Activated CD4-positive, alpha-beta T cell treated with anti-CD3 and anti-CD28 coated beads, Interleukin-2, Interleukin-6, amounts not matched to agents 100 ng/mL and 50 ng/mL, durations not matched to agents 16 hours and 8 hours (primary cell): Measurements from ENCODE around the gene ADAMTS12.

Source experiments
- DNase-seq: peaks from one replicate; pipeline ENCODE4 v3.0.0-alpha.2; 2020

ADAMTS12 gene

DNA sequence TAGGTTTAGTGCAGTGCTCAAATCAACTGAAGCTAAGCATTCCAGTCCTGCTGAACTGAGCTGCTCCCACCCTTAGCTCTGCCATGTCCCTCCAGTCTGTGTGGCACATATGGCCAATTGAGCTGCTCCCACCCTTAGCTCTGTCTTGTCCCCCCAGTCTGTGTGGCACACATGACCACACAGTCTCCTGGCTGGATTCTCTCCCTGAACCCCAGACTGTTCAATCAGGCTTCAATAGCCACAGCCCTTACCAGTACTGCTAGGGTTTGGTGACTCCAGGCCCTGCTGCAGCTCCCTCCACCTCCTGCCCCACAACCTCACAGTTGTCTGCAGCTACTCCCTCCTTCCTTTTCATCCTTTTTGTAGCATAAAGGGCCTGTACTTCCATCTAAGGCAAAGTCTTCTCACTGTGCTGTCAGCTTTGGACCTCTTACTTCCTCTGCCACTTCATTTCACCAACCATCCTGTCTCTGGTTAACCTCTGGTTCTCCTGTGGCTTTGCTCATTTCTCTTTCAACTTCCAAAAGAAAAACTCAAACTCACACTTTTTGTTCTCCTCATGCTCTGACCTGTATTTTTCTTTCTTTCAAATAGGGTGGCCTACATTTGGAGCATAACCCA lies 50.8 kb downstream of the ADAMTS12 start:
- peak; percentile 62 for DNase-seq

DNA sequence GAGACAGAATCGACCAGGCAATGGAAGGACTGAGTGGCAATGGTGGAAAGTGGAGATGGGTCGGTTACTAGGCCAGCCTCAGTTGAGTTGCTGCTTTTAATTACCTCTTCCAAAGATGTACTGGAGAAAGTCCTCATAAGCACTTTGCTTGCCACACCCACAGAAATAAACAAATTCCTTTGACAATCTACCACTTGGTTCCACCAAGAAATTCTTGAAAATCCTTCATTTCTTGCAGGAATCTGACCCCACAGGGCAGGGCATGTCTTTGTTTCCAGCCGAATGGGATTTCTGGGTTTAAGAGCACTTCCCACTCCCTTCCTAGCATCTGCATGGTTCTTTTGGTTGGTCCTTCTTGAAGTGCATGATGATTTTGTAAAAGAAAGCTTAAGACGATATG lies 54.5 kb downstream of the ADAMTS12 start:
- no peak for DNase-seq

DNA sequence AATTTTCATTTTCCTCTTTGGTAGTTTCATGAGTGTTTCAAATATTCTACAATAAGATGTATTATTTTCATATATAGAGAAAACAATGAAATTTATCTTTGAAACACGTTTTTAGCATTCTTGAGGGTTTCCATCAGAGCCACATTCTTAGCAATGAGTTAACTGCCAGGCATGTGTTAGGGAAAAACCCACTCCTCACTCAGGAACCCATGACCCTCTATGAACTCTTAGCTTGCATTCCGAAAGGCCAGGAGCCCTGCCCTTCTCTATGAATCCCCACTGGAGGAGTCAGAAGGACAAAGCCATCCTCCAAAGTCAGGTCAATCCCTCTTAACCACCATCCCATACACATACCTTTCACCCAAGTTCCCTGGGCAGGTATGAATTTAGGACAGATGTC lies 57.5 kb downstream of the ADAMTS12 start:
- no peak for DNase-seq

DNA sequence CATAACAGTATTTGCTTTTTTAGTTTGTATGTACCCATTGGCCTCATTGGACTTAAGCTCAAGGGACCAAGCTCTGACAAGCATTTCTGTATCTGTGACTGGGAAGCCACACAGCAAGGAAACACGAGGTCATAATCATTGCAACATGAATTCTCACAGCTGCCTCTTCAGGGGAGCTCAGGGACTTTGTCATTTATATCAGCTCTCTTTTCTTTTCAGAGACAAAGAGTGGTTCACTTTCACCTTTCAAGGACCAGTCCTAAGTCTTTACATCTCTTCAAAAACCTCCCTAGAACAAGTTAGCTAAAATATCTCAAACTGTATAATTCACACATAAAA lies 58.6 kb downstream of the ADAMTS12 start:
- DNase-seq: no peak

DNA sequence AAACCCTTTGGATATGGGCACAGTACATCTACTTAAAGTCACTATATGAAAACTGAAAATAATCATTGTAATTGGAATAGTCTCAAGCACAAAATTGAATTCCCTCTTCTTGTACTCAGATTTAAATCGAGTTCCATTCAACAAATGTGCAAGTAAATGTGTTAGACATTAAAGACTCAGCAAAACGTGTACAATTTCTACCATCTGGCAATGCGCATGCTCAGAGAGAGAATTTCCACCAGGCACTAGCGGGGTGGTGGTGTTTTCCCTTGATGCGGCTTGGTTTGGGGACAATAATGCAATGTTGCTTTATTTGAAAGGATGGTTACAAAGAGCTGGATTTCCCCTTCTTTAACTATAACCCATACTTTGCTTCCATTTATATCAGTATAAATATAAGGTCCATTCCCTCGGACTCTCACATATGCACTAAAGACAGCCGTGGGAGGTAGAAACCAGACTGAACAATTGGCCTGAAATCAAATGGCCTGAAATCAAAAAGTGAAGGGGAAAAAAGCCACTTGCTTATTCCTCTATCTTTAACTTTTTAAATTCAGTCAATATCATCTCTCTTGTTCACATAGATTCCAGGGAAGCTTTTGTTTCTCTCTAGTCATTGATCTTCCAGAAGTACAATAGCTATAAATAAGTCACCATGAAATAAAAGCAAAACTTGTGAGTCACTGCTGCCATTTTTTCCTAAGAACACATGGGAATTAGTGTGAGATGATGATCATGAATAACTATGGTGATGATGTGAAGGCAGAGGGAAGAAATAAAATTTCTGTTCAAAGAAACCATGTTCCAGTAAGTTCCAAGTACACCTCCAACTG lies 59.2 kb downstream of the ADAMTS12 start:
- no peak for DNase-seq

DNA sequence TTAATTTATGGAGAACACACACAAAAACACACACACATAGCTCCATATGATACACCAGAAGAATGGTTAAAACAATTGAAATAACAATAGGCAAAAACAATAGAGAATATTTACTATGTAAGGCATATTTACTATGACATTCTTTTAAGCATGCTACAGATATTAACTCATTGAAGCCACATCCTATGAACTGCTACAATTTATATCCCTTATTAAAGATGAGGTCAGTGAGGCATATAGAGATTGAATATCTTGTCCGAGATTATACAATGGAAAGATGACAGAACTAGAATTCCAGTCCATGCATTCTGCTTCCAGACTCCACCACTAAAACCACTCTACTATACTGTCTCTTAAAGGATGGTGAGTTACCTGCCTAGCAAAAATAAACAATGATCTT lies 60.7 kb downstream of the ADAMTS12 start:
- no peak for DNase-seq

DNA sequence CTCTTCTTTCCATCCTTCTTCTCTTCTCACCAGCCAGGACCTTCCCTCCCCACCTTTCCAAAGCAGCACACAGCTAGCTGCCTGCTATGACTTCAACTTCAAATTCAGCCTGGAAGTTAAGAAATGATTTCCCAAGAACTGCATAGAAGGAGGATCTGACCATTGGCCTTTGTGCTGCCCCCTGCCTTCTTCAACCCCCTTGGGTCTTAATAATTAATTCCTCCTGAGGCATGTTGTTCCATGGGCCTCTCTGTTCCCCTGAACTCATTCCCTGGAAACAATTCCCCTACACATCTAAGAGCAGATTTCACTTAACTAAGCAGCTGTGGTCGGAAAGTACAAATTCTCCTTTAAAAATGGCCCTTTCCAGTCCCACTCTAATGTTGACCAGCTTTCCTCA lies 62.4 kb downstream of the ADAMTS12 start:
- DNase-seq: no peak

DNA sequence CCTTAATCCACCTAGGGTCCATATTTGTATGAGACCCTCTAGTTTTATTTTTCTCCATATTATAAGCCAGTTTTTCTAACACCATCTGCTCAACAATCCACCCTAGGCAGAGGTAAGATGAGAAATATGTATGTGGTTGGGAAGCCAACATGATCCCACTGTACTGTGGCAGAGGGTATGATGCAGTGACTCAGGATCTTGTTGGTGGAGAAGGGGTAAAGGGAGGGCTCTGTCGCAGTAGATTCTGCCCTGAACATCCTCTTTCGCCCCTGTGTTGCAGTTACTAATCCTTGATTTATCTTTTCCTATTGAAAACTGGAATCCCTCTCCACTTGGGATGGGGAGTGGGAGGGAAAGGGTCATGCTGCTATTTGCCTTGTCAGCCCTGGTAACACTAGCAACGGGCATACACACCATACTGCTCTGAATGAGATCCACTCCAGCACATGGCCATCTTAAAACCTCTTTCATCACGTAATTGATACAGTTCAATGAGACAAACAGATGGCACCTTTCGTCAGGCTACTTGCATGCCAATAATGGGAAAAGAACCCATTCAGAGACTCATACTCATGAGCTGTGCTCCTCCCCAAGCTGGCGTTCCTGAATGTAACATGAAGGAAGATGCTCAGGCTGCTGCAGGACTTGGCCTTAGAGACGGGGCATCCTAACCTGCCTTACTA lies 63.0 kb downstream of the ADAMTS12 start:
- DNase-seq: no peak

DNA sequence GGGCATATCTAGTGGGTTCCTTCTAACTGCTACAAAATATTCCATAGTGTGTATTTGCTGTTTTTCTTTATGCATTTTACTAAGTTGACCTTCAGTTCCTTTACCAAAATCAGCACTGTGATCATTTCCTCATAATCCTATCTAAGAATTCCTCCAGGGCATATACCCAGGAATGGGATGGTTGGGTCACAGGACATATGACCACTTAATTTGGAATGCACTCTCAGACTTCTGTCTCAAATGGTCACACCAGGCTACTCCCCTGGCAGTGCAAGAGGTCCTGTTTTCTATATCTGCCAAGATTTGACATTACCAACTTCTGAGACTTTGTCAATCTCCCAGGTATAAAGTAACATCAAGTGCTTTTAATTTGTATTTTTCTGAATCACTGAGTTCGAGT lies 63.9 kb downstream of the ADAMTS12 start:
- DNase-seq: no peak

DNA sequence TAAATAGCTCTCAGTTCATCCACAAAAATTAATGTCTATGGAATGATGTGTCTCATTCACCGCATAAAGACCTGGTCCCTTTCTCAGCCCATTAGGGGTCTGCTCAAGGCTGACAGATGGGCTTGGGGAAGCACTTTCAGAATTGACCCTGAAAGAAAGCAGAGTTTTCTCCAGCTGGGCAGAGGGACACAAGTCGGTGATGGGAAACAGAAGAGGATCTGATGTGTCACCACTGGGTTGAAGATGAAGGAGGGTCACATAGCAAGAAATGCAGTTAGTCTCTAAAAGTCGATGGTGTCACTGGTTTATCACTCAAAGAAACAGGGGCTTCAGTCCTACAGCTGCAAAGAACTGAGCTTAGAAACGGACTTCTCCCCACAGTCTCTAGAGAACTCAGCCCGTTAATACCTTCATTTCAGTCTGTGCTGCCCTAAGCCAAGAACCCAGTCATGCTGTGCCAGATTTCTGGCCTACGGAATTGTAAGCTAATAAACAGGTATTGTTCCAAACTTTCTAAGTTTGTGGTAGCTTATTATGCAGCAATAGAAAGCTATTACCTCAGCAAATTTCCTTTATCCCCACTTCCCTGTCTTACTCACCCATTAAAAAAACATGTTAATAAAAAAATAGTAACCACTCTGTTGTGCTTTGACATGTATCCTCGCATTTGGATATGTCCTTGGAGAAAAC lies 64.6 kb downstream of the ADAMTS12 start:
- no peak for DNase-seq

DNA sequence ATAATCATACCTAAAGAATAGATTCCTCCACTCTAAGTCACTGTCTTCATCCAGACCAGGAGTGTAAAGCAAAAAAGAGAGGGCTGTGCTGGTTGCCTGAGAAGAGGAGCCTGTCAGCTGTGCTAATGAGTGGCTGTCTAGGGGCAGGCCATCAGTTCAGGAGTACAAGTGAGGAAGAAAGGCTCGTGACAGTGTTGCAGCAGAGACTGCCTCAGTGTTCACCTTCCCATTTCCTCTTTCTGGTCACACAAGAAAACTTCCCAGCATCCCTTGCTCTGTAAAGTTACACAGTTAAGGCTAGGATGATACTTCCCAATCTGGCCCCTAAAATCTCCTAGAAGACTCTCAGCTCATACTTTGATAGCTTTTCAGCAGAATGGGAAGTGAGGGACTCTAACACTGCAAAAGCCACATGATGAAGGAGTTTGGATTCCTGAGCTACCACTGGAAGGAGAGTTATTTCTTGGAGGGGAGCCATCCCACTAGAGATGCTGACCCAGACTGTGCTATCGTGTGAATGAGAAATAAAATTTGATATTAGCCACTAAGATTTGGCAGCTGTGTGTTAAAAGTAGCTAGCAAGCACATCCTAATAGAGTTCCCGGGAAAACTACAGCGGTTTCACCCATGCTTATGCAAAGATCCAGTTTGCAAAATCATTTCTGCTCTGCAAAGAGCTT lies 67.1 kb downstream of the ADAMTS12 start:
- no peak for DNase-seq

DNA sequence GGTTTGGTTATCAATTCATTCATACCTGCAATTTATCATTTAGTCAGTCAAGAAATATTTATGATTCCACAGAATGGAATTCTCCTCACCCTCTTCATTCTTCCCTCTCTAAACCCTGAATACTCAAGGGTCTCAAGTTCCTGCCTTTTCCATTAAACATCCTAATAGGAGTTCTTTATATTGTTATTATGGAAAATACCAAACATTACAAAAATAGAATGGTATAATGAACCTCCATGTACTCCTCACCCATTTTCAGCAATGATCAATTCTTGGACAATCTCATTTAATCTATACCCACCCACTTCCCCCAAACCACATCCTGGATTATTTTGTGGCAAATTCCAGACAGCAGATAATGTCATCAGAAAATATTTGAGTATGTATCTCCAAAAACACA lies 74.5 kb downstream of the ADAMTS12 start:
- DNase-seq: no peak

DNA sequence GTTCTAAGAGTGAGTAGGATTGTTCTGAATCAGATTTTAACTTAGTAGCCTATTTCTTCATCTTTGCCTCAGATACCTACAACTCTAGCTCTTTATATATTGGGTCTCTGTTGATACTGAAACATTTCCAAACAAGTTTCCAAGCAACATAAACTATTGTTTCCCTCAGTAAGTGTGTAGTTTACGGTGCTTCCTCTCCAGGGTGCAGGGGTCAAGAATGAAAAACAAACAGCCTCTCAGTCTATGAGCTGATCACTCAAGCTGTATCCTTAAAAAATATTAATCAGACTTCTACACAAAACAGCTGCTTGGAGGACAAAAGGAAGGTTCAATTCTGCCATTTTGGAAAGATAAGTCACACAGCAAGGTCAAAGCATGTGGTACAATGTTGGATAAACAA lies 75.0 kb downstream of the ADAMTS12 start:
- DNase-seq: no peak

DNA sequence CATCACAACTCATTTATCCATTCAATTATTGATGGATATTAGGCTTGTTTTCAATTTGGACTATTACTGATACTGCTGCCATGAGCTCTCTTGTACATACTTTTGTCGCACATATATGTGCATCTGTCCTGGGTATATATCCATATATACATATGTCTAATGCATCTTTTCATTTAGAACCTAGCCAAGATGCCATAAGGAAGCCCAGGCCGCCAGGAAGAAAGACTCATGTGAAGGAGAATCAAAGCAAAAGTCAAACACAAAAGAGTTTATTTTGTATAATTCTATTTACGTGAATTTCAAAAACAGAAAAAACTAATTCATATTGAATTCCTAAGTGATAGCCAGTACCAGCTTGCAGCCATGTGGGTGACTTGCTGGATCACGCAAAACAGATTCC lies 79.0 kb downstream of the ADAMTS12 start:
- DNase-seq: no peak

DNA sequence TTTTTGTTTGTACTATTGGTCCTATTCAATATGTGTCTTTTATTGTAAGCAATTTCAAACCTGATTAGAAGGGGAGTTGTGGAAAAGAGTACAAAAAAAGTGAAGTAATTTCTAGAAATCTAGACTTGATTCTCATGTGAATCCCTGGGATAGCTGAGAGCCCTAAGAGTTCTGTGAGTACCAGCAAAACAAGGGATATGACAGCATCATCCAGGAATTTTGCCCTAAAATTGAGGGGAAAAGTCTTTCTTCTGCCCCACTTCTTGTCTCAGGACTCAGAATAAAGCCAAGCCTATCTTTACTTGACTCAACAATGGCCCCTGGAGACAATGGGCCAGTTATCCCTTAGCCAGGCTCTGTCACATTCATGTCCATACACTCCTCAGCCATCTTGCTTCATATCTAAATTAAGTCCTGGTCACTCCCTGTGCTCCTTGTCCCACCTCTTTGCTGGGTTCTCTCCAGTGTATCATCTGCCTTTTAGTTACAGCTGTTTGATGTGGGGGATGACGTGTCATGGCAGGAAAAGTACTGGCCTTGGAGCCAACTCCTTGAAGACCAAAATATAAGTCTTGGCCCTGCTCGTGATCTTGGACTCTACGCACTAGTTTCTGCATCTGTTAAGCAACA lies 81.2 kb downstream of the ADAMTS12 start:
- no peak for DNase-seq

DNA sequence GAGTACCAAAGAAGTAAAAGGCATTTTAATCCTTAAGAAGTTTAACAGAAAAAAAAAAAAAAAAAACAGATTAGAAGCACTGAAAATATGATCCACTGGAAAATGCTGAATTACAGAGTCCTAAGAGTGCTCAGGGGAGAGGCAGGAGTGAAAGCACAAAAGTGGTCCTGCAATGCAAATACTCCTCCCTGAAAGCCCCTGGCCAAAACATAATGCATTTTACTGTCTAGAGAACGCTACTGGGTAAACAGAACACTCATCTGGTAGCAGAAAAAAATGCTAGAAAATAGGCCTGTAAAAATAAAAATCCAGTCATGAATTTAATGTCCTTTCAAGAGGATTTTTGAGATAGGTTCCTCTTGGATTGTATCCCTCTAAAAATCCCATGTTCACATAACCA lies 81.9 kb downstream of the ADAMTS12 start:
- no peak for DNase-seq

DNA sequence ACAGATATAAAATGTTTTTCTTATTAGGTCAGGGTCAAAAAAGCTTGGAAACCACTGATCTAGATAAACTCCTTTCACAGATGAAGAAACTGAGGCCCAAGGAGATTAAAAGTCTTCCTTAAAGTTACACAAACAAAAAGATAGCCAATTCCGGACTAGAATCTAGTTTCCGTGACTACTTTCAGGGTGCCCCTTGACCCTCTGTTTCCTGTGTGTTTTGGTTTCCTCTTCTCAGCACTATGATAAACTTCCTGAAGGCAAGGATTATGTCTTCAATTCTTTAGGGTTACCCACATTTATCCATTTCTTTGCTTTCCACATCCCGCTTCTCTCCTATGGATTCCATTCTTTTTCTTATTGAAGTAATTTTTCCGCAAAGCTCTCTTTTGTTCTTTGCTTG lies 83.1 kb downstream of the ADAMTS12 start:
- DNase-seq: no peak

DNA sequence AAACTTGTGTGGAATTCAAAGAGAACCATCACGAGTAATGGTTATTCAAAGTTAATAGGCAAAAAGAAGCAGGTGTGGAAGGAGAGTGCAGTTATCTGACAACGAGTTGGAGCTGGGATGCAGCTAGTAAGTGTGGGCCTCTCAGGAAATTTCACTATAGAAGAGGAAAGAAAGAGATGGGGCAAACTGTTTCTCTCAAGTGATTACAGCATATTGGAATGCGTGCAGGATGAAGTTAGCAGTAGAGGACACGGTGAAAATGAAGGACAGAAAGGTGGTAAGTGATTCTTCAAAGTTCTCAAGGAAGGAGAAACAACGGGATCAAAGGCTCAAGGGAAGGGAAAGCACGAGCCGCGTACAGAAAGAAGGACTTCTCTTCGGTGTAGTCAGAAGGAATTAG lies 84.0 kb downstream of the ADAMTS12 start:
- DNase-seq: no peak

DNA sequence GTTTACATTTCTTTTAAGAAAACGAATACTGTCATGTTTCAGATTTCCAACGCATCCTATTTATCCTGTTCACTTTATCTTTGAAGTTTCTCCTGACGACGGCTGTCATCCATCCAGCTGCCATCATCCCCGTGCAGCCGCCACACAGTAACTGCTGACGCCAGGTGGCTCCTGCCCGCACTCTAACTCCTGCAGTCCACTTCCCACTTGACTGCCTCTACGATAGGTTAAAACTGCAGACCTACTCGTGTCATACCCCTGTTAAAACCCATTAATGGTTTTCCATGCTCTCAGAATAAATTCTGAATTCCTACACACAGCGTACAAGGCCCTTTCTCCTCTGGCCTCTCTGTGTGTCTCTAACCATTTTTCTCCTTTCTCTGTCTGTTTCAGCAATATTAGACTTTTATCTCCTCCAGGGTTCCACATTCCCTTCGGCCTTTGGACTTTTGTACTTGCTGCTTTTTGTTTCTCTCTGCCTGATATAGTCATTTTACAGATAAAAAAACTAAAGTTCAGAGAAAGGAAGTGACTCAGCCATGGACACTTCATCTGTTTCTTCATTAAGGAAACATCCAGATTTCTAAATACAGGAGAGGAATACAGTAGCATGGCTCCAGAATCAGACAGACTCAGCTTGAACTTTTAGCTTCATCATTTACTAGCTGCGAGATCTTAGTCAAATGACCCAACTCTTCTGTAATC lies 84.9 kb downstream of the ADAMTS12 start:
- no peak for DNase-seq

DNA sequence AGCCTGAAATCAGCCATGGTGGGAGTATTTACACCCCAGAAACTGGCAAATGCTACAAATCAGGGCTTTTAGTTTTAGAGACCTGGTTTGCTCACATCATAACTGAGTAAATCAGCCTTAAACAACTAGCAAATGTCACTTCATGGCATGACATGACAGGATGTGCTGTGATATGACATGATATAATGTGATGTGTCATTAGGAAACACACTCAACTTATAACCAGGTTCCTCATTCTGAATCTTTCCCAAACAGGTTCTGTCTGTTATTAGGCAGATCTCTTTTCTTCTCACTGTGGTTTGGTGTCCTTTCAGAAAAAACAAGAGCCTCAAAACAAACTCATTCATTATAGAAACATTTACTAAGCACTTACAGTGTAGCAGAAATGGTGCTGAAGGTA lies 90.5 kb downstream of the ADAMTS12 start:
- no peak for DNase-seq

DNA sequence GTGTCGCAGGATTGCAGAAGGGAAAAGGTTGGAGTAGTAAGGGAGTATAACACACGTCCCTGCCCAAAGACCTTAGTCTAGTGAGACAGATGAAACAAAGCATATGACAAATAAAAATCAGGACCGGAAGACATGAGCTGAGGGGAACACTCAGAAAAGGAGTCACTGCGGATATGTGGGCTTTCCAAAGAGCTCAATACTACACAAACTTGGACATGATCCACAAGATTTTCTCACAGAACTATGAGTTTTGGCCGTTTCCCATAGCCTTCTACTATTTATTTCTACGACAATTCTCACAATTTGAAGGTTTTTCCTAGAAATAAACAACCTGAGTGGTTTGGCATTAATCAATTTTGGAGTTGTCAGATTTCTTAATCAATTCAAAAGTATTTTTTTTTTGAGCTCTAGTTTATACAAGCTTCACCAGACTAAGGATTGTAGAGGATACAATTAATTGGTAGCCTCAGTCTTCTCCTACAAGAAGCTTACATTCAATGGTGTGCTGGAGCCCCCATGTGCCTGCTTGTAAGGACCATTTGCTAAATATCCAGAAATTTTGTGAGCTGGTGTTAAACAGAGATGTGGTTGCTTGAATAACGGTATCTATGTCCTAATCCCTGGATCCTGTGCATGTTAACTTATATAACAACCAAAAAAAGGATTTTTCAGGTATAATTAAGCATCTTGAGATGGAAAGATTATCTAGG lies 91.4 kb downstream of the ADAMTS12 start:
- DNase-seq: no peak
